Right renal cortex interstitium (tissue), 3 donors: ENCODE measurements around the gene CGA. TPM values are rescaled to one million over a fixed set of nuclear protein-coding genes. Genes with fewer than 3 reads are reported as not detected.

Experiments
- DNase-seq, 3 donors: peaks; one replicate each; pipeline ENCODE4 v3.0.0-alpha.2; 2013; ENCODE audit warnings: low read depth in 3 of 3, low spot score in 2 of 3
- polyA plus RNA-seq, 3 donors: library from polyadenylated mRNA; unstranded; fragments of 120-200 nt; gene quantifications; one replicate each; pipeline ENCODE4 v1.2.1, GENCODE V29; 2013; ENCODE audit not compliant: insufficient read length in 3 of 3

The CGA gene
- polyA plus RNA-seq, 3 donors, result 0.53 to 0.59 TPM; not detected in 1

DNA sequence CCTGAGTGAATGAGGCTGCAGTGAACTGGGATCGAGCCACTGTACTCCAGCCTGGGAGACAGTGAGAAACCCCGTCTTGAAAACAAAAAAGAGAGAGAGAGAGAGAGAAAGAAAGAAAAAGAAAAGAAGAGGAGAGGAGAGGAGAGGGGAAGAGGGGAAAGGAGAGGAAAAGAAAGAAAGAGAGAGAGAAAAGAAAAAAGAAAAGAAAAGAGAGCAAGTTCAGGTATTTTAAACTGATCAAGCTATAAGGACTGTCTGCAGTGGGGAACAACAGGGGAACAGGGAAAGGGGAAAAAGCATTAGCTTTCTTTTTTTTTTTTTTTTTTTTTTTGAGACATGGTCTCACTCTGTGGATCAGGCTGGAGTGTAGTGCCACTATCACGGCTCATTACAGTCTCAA, 2.5 kb downstream of the CGA start:
- DNase-seq, result no peak

DNA sequence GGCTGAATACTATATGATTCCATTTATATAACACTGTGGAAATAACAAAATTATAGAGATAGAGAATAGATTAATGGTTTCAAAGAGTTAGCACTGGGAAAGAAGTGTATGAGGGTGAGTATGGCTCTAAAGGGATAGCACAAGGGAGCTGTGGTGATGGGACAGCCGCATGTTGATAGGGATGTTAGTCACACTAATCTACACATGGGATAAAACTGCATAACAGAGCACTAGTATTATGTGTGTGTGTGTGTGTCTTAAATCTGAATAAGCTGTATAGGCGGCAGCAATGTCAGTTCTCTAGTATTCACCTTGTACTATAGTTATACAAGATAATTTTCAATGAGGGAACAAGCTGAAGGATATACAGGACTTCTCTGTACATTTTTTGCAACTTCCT, 5.8 kb downstream of the CGA start:
- DNase-seq, result no peak

GRCh38 chr6:87088076-87088475, 6.8 kb downstream of the CGA start:
- no peak for DNase-seq

DNA sequence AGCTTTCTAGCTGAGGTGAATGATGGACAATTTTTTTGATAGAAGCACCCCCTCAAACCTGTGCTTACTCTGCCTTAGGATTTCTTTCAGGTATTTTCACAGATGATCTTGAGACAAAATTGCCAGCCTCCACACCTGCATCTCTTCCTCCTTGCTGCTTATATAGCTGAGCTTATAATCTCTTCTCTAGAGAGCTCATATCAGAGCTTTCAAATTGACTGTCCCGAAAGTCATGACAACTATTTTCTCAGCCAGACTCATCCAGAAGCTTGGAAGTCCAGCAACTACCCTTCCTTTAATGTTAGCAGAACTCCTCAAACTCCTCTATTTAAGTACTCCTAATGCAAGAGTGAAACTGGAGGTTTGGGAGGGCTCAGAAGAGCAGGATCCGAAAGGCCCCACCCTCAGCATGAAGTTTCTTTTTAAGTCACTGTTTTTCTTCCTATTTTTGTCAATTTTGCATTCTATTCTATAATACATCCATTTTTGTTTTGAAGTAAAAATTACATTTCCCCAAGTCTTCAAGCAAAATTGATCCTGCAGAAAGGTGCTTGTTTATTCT, 12.7 kb downstream of the CGA start:
- DNase-seq, result no peak

DNA sequence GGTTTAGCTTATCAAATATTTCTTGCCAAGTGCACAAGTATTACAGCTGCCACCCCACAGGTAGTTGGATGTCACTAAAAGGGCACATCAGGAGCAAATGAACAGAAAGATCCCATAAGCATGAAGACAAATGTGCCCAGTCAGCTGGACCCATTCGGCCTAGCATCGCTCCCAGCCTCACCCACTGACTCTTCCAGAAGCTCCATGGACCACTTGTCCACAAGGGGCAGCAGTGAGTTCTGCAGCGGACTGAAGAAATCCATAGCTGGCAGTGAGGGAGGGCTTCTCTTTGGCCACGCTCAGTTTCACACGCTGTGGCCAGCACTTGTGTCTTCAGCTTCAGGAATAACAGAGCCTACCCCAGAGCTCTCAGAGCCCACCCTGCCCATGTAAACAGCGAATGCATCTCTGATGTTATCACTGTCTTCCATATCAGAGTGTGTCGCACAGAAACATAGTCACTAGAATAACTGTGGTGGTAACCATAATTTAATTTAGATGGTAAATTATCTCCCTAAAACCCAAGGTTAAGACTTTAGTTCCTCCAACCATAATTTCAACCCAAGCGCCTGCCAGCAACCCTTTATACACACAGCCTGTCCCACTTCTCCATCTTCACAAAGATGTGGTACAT, 15.8 kb downstream of the CGA start:
- DNase-seq, result peak; percentile 23 to 66 (median 61)

DNA sequence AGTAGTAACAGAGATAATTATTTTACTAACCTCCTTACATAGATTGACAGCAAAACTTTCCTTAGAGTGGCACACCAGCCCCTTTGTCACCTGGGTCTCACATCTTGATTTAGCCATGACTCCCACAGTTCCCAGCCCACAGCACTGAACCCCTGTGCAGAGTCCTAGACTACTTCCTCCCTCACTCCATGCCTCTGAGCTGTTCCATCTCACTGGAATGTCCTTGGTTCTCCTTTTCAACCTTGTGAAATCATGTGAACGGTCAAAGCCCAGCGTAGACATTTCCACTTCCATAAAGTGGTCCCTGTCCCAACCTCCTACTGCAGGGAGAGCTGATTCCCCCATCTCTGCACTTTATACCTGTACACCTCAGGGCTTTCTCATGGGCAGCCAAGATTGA, 19.7 kb downstream of the CGA start:
- DNase-seq, result no peak

GRCh38 chr6:87074101-87074621, 20.7 kb downstream of the CGA start:
- no peak for DNase-seq

- DNase-seq, result no peak
These were observed 23.2 kb downstream of the CGA start for GRCh38 chr6:87071683-87072082.

DNA sequence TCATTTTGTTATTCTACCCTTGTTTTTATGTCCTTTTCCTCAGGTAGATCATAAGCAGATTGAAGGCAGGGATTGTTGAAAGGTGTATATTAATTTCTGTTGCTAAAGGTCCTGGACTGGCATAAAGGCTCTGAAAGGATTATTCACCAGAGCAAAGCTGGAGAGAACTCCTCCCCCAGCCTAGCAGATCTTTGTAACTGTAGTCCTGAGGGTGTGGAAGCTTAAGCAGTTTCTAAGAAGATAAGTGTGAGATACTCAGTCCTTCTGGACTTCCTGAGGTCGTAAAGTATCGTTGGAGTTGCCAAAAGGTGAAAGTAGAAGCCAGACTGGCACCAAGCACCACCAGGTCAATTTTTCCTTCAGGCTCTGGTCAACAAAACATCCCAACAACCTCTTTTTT, 24.2 kb downstream of the CGA start:
- no peak for DNase-seq

- no peak for DNase-seq
These were observed 26.1 kb downstream of the CGA start for GRCh38 chr6:87068795-87069194.

DNA sequence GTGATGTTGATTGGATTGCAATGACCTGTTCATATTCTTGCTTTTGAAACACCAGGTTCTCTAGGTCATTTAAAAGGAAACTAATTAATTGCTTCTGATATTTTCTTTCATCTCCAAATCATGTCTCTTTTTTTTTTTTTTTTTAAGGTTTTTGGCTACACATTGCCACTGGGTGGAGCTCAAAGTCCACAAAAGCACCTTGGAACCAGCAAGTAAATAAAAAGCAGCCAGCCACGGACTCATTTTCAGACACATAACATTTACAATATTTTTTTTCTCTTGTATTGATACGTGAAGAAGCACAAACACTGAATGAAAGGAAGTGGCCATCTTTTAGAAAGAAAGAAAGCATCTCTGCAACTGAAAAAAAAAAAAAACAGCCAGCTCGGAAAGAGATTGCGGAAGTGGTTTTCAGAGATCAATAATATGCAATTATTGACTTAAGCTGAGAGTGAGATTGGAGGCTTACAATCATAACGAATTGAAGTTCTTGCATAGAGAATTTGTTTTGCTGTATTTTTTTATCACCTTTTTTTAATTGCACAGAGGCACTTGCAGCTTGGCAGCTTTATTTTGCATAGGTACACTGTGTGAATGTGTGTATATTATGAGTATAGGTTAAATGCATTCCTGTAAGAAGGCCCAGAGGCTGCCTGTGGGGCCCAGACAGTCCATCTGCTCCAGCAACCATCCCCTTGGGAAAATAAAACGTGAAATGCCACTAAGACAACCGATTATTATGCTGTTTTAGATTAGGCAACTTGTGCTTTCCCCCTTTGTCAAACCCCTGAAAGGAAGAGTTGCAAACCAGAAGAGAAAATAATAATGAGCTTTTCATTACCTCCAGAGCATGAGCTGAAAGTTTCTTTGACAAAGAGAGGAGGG, 28.2 kb downstream of the CGA start:
- peak; percentile 44 to 48 (median 47) for DNase-seq

DNA sequence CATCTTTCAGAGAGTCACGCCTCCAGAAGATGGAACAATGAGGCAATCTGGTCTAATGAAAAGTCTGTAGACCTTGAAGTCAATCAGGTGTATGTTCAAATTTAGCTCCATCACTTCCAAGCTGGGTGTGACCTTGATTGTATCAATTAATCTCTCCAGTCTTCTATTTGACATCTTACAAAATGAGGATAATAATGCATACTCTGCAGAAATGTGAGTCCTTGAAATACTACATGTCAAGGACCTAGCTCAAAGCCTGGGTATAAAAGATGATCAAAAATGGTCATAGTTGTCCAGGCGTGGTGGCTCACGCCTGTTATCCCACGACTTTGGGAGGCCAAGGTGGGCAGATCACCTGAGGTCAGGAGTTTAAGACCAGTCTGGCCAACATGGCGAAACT, 29.8 kb downstream of the CGA start:
- no peak for DNase-seq

DNA sequence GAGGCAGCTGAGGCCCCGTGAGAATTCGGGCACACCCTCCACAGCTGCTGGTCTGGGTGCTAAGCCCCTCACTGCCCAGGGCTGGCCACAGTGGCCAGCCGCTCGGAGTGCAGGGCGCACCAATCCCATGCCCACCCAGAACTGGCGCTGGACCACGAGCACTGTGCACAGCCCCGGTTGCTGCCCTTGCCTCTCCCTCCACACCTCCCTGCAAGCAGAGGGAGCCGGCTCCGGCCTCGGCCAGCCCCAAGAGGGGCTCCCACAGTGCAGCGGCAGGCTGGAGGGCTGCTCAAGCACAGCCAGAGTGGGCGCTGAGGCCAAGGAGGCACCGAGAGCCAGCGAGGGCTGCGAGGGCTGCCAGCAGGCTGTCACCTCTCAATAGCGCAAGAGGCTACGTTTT, 35.0 kb downstream of the CGA start:
- no peak for DNase-seq

GRCh38 chr6:87054143-87054833, 40.6 kb downstream of the CGA start:
- DNase-seq, result no peak

DNA sequence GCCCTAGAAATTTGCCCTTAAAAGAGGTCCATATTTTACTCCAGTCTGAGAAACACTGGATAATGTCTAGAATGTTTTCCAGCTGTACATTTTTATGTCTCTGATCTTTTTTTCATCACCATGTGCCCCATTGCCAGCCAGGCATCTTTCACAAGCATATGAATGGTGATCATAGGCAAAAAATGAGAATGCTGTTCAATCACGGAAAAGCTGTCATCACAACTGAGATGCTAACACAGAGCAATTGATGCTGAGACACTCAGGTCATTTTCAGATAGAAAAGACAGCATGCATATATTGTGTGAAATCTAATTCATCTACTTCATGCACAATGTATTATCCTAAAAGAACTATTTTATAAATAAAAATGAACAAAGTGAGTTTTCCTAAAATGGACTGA, 41.6 kb downstream of the CGA start:
- DNase-seq, result no peak

DNA sequence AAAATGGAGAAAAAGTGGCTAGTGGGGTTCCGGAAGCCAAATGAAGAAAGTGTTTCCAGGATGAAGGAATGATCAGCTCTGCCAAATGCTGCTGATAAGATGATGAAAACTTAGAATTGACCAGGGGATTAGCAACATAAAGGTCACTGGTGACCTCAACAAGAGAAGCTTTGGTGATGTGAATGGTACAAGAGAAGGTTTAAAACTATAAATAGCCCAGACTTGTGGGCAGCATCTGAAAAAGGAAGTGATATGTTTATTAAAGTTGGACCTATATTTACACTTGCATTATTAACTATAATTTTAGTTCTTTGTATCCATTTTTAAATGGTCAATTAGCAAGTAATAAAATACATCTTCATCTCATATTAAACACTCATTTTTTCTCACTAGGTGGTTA, 45.1 kb downstream of the CGA start:
- DNase-seq, result no peak

- no peak for DNase-seq
These were observed 49.3 kb downstream of the CGA start for GRCh38 chr6:87045521-87046075.

DNA sequence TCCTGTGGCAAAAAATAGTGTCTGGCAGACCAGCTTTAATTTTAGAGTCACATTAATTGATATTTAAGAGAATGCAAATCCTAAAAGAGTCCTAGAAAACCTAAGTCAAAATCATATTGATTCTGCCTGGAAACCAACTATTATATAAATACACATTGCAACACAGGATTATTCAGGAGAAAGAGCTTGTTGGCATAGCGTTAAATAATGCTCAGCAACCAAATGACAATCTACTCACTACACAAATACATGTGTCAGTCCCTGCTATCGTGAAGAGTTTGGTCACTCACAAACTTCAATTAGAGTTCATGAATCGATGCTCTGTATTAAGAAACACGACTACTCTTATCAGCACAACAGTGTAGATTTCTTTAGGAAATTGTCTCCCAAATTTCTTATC, 54.2 kb downstream of the CGA start:
- DNase-seq, result no peak
